ENCODE measurements around the gene MTO1.

DNA sequence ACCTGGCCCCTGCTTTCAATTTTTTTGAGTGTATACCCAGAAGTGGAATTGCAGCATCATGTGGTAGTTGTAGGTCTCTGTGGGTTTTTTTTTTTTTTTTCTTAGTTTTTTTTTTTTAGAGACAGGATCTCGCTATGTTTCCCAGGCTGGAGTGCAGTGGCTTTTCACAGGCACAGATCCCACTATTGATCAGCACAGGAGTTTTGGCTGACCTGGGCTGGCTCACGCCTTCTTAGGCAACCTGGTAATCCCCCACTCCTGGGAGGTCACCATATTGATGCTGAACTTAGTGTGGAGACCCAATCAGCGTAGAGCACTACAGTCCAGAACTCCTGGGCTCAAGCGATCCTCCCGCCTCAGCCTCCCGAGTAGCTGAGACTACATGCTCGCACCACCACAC, 25.9 kb downstream of the MTO1 start:
- TF ChIP-seq, protein P1, sequence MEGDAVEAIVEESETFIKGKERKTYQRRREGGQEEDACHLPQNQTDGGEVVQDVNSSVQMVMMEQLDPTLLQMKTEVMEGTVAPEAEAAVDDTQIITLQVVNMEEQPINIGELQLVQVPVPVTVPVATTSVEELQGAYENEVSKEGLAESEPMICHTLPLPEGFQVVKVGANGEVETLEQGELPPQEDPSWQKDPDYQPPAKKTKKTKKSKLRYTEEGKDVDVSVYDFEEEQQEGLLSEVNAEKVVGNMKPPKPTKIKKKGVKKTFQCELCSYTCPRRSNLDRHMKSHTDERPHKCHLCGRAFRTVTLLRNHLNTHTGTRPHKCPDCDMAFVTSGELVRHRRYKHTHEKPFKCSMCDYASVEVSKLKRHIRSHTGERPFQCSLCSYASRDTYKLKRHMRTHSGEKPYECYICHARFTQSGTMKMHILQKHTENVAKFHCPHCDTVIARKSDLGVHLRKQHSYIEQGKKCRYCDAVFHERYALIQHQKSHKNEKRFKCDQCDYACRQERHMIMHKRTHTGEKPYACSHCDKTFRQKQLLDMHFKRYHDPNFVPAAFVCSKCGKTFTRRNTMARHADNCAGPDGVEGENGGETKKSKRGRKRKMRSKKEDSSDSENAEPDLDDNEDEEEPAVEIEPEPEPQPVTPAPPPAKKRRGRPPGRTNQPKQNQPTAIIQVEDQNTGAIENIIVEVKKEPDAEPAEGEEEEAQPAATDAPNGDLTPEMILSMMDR (IDR thresholded peaks at IDR 0.05) = no peak
- no peak for TF ChIP-seq POLR2AphosphoS5 (IDR thresholded peaks at IDR 0.05)
